HepG2 (cell line): ENCODE results near the gene SKP1.
A peak's percentile ranks its signal among the peaks of the same experiment; 100 is the strongest.

ENCODE experiments used
- DPF2 ChIP-seq: sonication (generic); formaldehyde crosslinking; IDR thresholded peaks from 2 replicates; pipeline ENCODE4 v1.4.0; 2020; ENCODE audit warnings: mild to moderate bottlenecking, low read depth, missing genetic modification reagents, borderline replicate concordance
- ZNF3 ChIP-seq: IDR thresholded peaks from 2 replicates; pipeline ENCODE4 v1.7.0; 2017; ENCODE audit warnings: inconsistent platforms
- ZNF543 ChIP-seq: sonication (generic); formaldehyde crosslinking; IDR thresholded peaks from 2 replicates; pipeline ENCODE4 v1.4.0; 2020; ENCODE audit warnings: mild to moderate bottlenecking, missing genetic modification reagents
- TF ChIP-seq, protein P1 (sequence below): IDR thresholded peaks from 2 replicates; pipeline ENCODE4 v1.6.1; 2012; ENCODE audit warnings: inconsistent platforms

DNA sequence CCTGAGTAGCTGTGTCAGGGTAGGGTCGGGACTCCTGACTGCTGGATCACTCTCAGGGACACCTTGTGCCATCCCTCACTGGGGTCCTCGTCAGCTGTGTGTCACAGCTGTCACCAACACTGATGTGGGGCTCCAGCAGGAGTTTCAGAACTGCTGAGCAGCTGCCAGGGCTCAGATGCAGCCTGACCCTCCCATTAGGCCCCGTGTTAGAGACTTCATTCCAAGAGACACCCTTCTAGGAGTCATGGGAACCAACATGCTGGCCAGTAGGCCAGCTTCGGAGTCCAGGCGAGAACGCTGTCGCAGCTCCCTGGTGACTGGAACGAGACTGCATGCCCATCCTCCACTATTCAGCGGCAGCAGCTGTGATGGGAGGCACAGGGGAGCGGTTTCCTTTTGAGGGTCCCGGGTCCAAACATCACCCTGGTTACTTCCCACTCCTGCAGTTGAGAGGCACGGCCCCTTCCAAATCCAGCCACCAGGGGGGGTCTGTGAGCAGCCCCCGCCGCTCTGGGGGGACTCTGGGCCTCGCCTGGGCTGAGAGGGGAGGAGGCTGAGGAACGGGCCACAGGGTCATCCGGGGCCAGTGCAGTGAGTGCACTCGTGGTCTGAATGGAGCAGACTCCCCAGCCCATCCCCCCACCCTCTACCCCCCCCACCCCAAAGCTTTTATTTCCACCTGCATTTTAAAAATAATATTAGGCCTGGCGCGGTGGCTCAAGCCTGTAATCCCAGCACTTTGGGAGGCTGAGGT, 74.9 kb downstream of the SKP1 start:
- TF ChIP-seq ZNF3: no peak
- no peak for TF ChIP-seq ZNF543 (CRISPR knock-in tag)
- TF ChIP-seq, protein P1, sequence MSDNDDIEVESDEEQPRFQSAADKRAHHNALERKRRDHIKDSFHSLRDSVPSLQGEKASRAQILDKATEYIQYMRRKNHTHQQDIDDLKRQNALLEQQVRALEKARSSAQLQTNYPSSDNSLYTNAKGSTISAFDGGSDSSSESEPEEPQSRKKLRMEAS: peak; percentile 26; the same call in 1 of the 2 replicates
- TF ChIP-seq DPF2: no peak
